Fibroblast of pulmonary artery (primary cell): ENCODE results near the gene RAI14.
"Not testable (repeated sequence)": the region's sequence is repeated elsewhere in the genome, so short reads cannot be mapped to it uniquely, and the experiment has no call there.

Experiments used
- DNase-seq: peaks from one replicate; pipeline ENCODE4 v3.0.0-alpha.2; 2010; ENCODE audit warnings: low read depth
- H3K4me3 ChIP-seq: replicated peaks from 2 replicates; pipeline ENCODE4 v1.5.1; 2011; ENCODE audit warnings: low read depth, mild to moderate bottlenecking, control low read depth, low read length, moderate library complexity
- CTCF ChIP-seq: IDR thresholded peaks from 2 replicates; pipeline ENCODE4 v1.5.1; 2011; ENCODE audit warnings: mild to moderate bottlenecking, control low read depth, low read length, inconsistent platforms; ENCODE audit errors: missing control alignments

The RAI14 gene

GRCh38 chr5:34697308-34698108, 41.4 kb downstream of the RAI14 start:
- H3K4me3 ChIP-seq, result no peak overlapping the region
- no peak for DNase-seq
- TF ChIP-seq CTCF, result no peak

GRCh38 chr5:34698109-34698419, 41.9 kb downstream of the RAI14 start:
- TF ChIP-seq CTCF, result no peak
- no peak for DNase-seq
- no peak overlapping the region for H3K4me3 ChIP-seq

- no peak overlapping the region for H3K4me3 ChIP-seq
- TF ChIP-seq CTCF, result no peak
- no peak for DNase-seq
Observed at GRCh38 chr5:34698754-34699153, 42.6 kb downstream of the RAI14 start.

GRCh38 chr5:34699155-34700077, 43.3 kb downstream of the RAI14 start:
- no peak for TF ChIP-seq CTCF
- no peak for DNase-seq
- H3K4me3 ChIP-seq, result no peak overlapping the region

- no peak for TF ChIP-seq CTCF
- H3K4me3 ChIP-seq, result no peak overlapping the region
- no peak for DNase-seq
Observed at GRCh38 chr5:34700078-34700452, 43.9 kb downstream of the RAI14 start.

DNA sequence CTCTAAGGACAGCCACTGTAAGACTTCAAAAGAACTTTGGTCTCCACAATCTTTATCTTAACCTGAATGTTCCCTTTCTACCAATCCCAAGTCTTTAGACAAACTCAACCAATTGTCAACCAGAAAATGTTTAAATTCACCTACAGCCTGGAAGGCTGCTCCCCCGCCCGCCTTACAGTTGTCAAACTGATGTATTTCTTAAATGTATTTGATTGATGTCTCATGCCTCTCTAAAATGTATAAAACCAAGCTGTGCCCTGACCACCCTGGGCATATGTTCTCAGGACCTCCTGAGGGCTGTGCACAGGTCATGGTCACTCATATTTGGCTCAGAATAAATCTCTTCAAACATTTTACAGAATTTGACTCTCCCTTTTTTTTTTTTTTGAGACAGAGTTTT, 45.3 kb downstream of the RAI14 start:
- not testable (repeated sequence) for H3K4me3 ChIP-seq, DNase-seq
